SHP77 (cell line): ENCODE results near the gene MYO1A.
"Not testable (repeated sequence)": the region's sequence is repeated elsewhere in the genome, so short reads cannot be mapped to it uniquely, and the experiment has no call there.

Experiments used
- DNase-seq, 2 experiments: peaks; one replicate each; lab custom pipeline; 2025; lab: John Stamatoyannopoulos, UW

MYO1A gene

DNA sequence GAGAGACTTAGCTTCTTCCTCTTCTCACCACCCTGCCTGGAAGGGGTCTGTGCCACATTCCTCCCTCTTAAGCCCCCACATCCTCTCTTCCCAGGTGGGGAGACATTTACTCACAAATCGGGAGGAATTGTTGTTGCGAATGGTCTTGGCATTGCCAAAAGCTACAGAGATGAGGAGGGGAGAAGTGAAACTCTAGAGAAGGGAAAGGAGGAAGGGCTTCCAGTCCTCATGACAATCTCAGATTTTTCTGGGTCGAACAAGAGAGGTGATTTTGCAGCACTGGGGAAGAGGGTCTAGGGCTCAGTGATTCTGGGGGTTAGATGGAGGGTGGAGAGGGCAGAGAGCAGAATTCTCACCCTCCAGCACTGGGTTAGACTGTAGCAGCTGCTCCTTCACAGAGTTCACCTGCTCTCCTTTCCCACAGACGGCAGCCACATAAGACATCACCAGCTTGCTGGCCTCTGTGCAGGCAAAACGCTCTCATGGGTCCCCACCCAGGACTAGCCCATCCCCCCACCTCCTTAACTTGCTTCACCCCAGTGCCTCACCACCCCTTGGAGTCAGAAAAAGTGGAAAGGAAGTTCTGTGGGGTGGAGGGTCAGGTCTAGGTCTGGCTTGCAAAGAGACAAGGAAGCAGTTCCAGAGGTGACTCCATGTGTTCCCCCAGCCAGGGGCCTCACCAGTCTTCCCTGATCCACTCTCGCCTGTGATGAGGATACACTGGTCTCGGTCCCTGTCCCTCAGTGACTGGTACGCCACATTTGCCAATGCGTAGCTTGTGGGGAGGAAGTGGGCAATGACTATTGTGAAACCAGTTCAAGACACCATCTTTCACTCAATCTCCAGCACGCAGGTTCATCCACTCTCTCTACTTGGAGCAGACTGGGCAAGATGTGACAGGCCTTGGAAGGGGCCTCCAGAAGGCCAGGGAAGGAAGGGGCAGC lies 2.7 kb downstream of the MYO1A start:
- no peak for DNase-seq

DNA sequence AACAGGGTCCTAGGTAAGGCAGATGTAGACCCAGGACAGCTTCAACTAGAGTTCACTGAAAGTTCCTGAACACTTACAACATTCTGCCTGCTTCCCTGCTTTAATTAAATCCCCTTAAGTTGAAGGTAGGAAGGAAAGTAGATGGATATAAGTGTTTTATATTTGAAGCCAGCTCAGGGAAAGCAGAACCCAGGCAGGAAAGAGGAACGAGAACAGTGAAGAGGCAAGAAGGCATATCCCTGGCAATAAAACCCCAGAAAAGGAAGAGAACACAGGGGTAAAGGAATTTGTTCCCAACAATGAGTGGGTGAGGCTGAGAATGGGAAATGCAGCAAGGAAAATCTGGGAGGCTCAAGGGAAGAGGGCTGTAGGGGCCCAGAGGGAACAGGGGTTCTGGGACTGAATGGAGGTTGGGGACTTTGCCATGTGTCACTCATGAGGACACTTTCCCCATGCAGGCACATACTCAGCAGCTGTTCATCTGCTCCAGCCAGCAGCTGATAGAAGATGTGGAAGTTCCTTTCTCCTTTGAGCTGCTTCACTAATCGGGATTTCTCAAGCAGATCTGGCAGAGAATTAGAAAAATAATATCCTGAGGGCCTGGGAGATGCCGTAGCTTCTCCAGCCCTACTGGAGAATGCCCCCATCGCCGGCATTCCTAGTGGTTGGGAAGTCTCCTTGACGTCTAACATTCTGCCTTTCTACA lies 3.7 kb downstream of the MYO1A start:
- no peak for DNase-seq

DNA sequence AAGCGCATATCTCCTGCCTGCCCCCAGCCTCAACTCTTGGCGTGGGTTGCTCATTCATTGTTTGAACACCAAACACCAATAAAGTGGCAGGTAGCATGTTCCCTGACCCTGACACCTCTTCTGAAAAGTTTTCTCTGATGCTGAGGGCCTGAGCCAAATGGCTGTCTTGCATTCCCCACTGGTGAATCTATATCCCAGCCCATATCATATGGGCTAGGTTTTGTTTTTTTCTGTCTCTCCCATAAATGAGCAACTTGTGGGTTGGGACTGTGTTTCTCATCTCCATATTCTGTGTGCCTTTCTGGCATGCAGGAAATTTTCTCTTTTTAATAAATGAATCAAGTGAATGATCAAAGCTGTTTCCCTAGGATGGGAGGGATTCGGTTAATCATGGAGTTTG lies 5.0 kb downstream of the MYO1A start:
- no peak for DNase-seq

DNA sequence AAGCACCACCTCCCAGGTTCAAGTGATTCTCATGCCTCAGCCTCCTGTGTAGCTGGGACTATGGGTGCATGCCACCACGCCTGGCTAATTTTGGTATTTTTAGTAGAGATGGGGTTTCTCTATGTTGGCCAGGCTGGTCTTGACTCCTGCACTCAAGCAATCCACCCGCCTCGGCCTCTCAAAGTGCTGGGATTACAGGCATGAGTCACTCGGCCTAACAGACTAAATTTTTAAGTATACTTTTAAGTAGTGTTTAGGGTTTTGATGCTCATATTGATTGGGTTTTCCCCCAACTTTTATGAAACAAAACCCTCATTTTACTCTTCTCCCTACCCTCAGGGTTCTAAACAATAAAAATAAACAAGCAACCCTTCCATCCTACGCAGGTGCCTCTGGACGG lies 5.5 kb downstream of the MYO1A start:
- no peak for DNase-seq

DNA sequence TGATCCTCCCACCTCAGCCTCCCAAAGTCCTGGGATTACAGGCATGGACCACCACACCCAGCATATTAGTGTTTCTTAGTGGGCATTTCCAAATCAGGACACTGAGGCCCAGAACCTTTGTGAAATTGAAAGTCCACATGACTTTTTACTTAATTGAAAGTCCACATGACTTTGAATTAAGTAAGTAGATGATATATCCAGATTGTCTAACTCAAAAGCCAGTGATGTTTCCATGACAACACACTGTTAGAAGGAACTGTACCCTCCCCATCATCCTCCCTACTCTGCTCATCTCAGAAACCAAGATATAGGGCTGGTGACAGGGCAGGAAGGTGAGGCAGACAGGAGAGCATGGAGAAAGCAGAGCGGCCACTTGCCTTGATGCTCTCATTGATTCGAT lies 7.2 kb downstream of the MYO1A start:
- DNase-seq, result no peak

DNA sequence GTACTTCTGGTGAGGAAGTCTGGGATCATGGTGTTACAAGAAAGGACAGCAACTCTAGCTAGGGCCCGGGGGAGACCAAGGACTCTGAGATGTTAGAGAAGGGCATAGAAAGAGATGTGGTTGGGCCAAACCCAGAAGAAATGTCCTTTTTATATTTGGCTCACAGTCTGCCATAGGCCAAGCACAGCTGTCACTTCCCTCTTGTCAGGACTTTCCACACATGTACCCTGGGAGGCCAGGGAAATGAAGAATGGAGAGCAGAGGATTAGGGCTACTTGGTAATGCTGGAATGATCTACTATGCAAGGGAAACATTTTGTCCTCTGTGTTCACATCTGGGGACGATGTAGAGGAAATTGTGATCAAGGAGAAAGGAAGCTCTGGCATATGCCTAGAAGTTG lies 9.2 kb downstream of the MYO1A start:
- DNase-seq, result no peak

DNA sequence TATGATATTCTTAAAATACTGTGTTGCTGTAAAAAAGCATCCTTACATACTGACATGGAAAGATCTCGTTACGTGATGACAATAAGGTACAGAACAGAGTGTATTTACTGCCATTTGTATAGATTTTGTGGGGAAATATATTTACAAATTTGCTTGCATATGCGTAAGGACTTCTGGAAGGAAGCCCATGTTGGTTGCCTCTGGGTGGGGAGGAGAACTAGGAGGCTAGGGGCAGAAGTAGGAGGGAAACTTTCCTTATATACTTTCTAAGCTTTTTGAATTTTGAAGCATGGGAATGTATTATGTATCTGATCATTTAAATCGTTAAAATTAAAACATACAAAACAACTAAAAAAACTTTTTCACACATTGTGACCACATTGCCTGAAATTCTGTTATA lies 9.7 kb downstream of the MYO1A start:
- DNase-seq, result no peak

DNA sequence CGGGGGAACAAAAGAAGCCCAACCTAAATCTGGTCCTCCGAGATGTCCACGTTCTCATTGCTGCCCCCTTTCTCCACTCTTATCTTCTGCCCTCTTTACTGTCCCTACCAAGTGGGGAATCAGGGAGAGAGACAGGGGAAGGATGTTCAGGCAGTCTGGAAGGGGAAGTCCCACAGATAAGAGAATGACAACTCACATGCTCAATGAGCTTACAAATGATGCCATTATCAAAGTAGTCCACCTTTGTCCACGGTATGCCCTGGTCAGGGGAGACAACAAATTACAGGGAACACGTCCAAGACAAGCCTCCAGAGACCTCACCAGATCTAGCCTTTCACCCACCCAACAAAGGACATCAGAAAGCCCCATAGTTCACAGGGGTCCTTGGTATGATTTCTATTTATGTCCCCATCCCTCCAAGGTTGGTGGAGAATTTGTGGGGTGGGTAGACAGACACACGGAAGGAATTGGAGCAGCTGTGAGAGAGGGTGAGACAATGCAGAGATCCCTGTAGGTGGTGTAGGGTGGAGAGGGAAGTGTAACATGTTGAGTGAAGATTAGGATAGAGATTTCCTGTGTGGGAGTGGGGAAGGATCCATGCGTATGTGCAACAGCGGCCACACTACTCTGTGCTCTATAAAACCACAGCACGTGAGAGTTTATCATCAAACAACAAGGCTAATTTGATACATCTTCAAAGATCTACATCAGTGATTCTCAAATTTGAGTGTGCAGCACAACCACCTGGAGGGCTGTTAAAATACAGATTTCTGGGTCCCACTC lies 10.7 kb downstream of the MYO1A start:
- no peak for DNase-seq

DNA sequence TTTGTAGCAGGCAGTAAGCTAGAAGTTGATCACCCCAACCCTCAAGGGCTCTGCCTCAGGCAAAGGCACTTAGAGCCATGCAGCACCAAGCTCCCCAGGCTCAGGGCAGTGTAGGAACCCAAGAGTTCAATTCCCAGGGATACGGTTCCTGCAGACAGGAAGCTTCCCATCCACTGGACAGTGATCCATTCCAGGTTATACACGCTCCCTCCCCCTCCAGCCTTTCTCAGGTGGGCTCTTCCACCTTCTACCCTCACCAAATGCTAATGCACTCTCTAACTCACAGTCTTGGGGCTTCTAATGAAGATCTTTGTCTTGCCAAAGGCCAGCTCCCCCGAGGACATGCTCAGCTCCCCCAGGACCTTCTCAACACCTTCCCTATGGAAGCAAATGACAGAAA lies 12.7 kb downstream of the MYO1A start:
- DNase-seq, result no peak

DNA sequence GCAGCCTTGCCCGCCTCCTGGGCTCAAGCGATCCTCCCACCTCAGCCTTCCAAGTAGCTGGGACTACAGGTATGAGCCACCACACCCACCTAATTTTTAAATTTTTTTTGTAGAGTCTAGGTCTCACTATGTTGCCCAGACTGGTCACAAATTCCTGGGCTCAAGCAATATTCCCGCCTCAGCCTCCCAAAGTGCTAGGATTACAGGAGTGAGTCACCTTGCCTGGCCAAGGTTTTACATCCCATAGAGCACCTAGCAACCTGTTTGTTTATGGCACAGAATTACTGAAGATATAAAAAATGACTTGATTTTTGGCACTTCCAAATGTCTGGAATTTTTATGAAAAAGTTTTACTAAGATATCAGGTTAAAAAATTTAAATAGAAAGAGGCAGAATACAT lies 16.5 kb downstream of the MYO1A start:
- no peak for DNase-seq

DNA sequence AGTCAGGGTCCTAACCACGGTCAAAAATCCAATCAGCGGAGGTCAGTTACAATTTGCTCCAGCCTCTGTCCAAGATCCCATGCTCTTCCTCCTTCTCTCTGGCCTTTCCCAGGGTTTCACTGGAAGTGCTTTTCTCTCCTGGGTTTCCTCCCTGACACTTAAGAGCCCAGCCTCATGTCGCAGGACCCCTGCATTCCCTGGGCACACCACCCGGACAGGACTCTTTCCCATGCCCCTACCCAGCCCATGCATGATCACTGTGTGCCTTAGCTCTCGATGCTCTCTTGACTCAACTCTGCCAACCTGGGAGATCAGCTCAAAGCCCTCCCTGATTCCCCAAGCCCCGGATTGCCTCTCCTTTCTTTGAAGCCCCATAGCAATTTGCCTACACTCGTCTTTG lies 18.1 kb downstream of the MYO1A start:
- DNase-seq, result no peak

DNA sequence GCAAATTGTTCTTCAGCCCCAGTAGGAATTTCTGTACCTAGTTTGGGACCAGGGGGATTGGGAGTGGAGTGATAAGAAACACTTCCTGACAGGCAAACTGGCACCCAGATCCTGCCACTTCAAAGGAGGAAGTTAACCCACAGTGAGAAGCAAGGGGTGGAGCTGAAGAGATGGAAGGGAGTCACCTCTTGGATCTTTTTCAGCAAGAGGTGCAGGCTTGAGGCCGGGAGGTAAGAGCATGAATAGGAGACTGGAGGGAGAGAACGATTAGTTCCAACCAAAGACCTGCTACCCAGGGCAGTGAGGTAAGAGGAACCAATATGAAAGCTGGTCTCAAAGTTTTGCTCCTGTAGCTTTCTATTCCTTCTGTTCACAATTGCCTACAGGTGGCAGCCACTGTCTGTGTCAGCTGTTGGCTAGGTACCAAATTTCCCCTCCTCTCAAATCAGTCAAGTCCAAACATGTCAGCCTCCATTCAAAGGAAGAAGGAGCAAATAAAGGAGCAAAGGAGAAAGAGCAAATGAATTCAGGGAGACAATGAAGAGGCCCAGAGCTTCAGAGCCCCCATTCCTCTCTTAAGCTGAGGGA lies 18.7 kb downstream of the MYO1A start:
- peak; percentile 30 to 47 for DNase-seq

DNA sequence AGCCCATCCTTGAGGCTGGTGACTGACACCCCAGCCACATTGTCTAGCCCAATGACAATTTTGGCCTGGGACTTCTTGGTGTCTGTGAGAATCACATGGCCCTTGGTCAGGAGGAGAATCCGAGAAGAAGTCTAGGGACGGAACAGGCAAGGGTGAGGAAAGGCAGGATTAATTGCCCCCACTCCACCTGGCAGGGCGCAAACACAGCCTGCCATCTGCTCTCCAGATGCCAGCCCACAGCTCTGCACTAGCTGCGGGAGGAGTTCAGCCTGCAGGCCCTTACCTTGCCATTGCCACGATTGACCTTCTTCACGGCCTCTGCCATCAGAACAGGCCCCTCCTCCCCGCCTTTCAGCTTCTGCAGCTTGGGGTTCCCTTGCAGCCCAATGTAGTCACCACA lies 20.5 kb downstream of the MYO1A start:
- peak; percentile 36 to 69 for DNase-seq

DNA sequence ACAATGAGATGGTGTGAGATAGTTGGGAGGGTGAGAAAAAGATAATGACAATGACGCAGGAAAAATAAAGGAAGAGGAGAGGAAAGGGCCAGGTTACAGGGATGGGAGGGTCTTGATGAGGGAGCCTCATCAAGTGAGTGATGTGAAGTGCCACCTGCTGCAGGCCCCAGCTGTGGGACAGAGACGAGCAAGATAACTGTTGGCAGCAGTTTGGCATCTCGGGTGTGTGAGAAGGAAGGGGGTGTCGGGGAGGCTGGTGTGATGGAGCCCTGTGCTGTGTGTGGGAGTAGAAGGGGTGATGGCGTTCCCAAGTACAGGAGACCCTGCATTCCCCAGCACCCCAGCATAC lies 22.1 kb downstream of the MYO1A start:
- DNase-seq, result no peak

DNA sequence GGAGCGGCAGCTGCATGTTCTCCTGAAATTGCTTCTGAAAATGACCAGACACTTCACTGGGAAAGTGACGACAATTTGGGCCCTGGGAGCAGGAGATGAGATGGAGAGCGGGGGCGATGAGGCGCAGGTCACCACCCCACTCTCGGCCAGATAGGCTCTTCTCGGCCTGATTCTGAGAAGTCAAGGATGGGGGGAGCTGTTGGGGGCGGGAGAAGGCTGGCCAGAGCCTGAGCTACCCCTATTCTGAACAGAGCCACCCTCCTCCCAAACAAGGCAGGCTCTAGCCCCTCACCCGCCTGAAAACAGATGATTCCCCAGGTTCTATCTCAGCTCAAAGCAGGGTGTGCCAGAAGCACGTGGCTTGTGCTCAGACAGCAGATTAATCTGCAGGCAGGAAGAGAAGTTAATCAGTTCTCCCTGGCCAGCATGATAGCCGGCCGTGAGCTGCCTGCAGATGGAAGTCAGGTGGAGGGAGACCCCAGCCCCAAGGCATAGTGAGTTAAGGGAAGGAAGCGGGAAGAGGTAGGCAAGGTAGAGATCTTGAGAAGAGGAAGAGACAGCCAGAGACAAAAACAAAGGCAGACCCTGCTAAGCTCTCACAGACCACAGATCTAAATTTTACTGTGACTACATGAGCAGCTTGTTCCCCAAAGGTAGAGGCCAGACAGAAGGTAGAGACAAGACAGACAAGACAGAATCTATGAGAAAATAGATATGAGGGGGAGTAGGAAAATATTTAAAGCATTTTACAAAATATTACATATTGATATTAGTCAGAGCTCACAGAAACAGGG lies 22.7 kb downstream of the MYO1A start:
- no peak for DNase-seq

DNA sequence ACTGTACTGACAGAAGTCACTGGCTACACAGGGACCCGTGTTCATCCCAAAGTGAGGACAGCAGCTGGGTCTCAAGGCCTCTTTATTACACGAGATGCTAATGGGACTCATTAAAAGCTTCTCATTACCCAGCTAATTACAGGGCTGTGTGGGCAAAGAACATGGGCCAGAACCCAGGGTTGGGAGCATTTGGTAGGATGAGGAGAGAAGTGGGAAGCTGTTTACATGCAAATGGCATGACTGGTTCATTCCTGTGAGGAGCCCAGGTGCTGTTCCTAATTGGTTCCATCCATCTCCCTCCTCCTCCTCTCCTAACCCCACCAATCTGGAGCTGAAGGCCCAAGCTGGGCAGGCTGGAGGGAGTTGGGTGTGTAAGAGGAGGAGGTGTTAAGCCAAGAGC lies 24.7 kb downstream of the MYO1A start:
- no peak for DNase-seq

DNA sequence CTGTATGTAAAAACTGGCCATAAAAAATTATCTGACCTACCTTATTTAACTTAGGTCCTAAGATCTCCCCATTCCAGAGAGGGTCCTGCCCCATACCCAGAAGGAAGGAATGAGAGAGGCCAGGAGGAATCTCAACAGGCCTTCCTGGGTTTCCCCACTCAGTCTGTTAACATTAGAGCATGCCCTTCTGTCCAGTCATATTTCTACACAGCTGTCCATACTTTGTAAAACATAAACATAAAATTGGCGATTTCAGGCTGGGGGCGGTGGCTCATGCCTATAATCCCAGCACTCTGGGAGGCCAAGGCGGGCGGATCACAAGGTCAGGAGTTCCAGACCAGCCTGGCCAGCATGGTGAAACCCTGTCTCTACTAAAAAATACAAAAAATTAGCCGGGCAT lies 27.6 kb downstream of the MYO1A start:
- DNase-seq, result not testable (repeated sequence)

DNA sequence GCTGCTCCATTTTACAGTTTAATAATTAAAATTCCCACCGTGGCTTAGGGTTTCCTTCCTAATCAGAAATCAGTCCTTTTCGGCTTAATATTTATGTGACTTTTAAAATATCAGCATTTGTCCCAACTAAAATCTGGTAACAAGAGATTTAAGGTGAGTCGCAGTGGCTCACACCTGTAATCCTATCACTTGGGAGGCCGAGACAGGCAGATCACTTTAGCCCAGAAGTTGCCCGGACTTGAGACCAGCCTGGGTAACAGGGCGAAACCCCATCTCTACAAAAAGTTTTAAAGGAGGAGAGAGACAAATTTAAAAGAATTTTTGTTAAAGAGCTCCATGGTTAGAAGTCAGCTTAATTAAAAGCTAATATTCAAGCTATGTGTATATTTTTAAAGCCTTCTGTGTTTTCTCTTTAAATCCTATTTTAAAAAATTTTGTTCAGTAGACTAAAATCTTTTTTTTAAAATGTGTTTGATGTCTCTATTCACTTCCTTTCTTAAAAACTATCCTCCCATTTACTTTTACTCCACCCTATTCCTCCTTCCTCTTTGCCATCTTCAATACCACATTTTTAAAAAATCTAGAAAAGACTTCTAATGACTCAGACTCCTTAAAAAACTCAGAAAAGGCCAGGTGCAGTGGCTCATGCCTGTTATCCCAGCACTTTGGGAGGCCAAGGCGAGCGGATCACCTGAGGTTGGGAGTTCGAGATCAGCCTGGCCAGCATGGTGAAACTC lies 29.8 kb downstream of the MYO1A start:
- no peak for DNase-seq

DNA sequence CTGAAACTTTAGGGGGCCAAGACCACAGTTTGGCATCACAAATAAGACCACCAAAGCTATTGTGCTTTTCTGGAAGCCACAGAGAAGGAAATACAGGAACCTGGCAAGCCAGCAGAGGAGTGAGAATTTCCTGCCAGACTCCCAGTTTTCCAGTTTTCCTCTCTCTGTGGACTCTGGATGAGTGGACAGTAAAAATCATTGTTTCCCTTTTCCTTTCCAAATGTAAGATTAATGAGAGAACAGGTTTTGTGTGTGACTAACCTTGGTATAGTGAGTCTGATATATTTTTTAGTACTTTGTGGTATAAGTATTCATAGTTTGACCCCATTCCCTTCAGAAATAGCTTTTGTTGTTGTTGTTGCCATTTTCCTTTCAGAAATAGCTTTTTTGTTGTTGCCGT lies 31.0 kb downstream of the MYO1A start:
- no peak for DNase-seq

DNA sequence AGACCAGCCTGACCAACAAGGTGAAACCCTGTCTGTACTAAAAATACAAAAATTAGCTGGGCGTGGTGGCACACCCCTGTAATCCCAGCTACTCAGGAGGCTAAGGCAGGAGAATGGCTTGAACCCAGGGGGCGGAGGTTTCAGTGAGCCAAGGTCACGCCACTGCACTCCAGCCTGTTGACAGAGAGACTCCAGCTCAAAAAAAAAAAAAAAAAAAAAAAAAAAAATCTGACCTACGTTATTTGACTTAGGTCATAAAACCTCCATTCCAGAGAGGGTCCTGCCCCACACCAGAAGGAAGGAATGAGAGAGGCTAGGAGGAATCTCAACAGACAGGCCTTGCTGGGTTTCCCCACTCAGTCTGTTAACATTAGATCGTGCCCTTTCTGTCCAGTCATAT lies 31.6 kb downstream of the MYO1A start:
- DNase-seq, result not testable (repeated sequence)

DNA sequence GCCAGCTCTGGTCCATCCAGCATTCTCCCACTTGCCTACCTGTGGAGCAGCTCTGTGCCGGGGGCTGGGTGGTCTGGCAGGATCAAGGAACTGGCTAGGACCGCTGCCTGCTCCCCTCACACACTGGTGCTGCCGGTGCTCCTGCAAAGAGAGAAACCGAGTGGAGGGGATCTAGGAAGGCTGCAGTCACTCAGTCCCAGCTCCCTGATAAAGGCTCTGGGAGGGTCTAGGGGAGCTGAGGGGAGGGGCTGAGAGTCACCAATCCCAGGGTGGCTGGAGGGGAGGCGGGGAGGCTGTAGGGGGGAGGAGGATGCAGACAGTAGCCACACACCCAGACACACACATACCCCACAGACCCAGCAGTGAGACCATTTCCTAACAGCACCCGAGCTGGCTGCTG lies 33.6 kb downstream of the MYO1A start, which contains the start of gene TAC3:
TAC3 (minus strand) TSS at position 182 of the 400 bp plus-strand sequence. CDS start 732 bp downstream, outside the sequence.
- no peak for DNase-seq
